ENCODE data around the gene FMN1. TPM values are rescaled to one million over a fixed set of nuclear protein-coding genes. Genes with fewer than 3 reads are reported as not detected.

FMN1 gene
- polyA plus RNA-seq, 1 donor from 2014 or later = 0.40 TPM

- Histone ChIP-seq H3K27ac (ENCODE audit: low read length) (no peak overlapping the region), H3K9ac (ENCODE audit: low read length) (no peak overlapping the region), H3K79me2 (replicated peaks; ENCODE audit: insufficient read depth, low read length) (no peaks in the 10 kb centered on the region), H3K4me3 (ENCODE audit: low read length) (no peak overlapping the region), H3K36me3 (ENCODE audit: insufficient read depth, low read length) (no peaks in the 10 kb centered on the region), H3K27me3 (ENCODE audit: insufficient read depth, low read depth, low read length) (no peaks in the 10 kb centered on the region), H3K9me3 (ENCODE audit: low read length) (no peaks in the 10 kb centered on the region), H3K9me2 (ENCODE audit: insufficient read depth, low read length) (no peaks in the 10 kb centered on the region), H4K20me1 (ENCODE audit: insufficient read depth) (no peaks in the 10 kb centered on the region), H3F3A (ENCODE audit: insufficient read depth, low read length, poor library complexity, severe bottlenecking) (no peaks in the 10 kb centered on the region), H3K4me2 (ENCODE audit: low read length) (no peak overlapping the region), H2AFZ (ENCODE audit: low read depth, low read length) (no peak overlapping the region)
- TF ChIP-seq CTCF (IDR thresholded peaks at IDR 0.05; ENCODE audit: poor library complexity, severe bottlenecking) (no peak), TAF1 (IDR thresholded peaks at IDR 0.05; ENCODE audit: low read depth) (no peak), RAD21 (conservative IDR thresholded peaks at IDR 0.05) (no peak), REST (IDR thresholded peaks at IDR 0.05; ENCODE audit: borderline replicate concordance) (no peak), MXI1 (conservative IDR thresholded peaks at IDR 0.05; ENCODE audit: poor library complexity, severe bottlenecking) (no peak), EZH2 (IDR thresholded peaks at IDR 0.05; ENCODE audit: borderline replicate concordance, insufficient read depth, low read length, poor library complexity, severe bottlenecking) (no peak), EP300 (conservative IDR thresholded peaks at IDR 0.05; ENCODE audit: poor library complexity, severe bottlenecking) (no peak), SMC3 (conservative IDR thresholded peaks at IDR 0.05; ENCODE audit: poor library complexity) (no peak)
Observed at GRCh38 chr15:33046329-33046728, 148.2 kb downstream of the FMN1 start.

GRCh38 chr15:33045066-33045810, 149.3 kb downstream of the FMN1 start:
- Histone ChIP-seq H3F3A (ENCODE audit: insufficient read depth, low read length, poor library complexity, severe bottlenecking) (no peaks in the 10 kb centered on the region), H2AFZ (ENCODE audit: low read depth, low read length) (no peak overlapping the region), H3K79me2 (replicated peaks; ENCODE audit: insufficient read depth, low read length) (no peaks in the 10 kb centered on the region), H3K9ac (ENCODE audit: low read length) (no peak overlapping the region), H4K20me1 (ENCODE audit: insufficient read depth) (no peaks in the 10 kb centered on the region), H3K9me3 (ENCODE audit: low read length) (no peaks in the 10 kb centered on the region), H3K27me3 (ENCODE audit: insufficient read depth, low read depth, low read length) (no peaks in the 10 kb centered on the region), H3K27ac (ENCODE audit: low read length) (no peak overlapping the region), H3K9me2 (ENCODE audit: insufficient read depth, low read length) (no peaks in the 10 kb centered on the region), H3K36me3 (ENCODE audit: insufficient read depth, low read length) (no peaks in the 10 kb centered on the region), H3K4me2 (ENCODE audit: low read length) (no peak overlapping the region), H3K4me3 (ENCODE audit: low read length) (no peak overlapping the region)
- TF ChIP-seq SMC3 (conservative IDR thresholded peaks at IDR 0.05; ENCODE audit: poor library complexity) = no peak
- TF ChIP-seq TAF1 (IDR thresholded peaks at IDR 0.05; ENCODE audit: low read depth) = no peak
- TF ChIP-seq EZH2 (IDR thresholded peaks at IDR 0.05; ENCODE audit: borderline replicate concordance, insufficient read depth, low read length, poor library complexity, severe bottlenecking) = no peak
